MM.1S (cell line): ENCODE data around the gene ENTPD2.

Experiments
- CTCF ChIP-seq: fragments of 300-600 bp; sonication (generic); IDR thresholded peaks from 2 replicates; pipeline ENCODE4 v1.5.1; 2016; ENCODE audit warnings: antibody characterized with exemption, low read length, mixed read lengths
- EZH2phosphoT487 ChIP-seq: fragments of 300-600 bp; sonication (generic); IDR thresholded peaks from 2 replicates; pipeline ENCODE4 v1.6.1; 2018; ENCODE audit warnings: antibody characterized with exemption, low read length

- TF ChIP-seq CTCF (no peak), EZH2phosphoT487 (no peak)
Measured at GRCh38 chr9:137089232-137089947, 35.5 kb upstream of the ENTPD2 start.
